ENCODE data around the gene MEX3D.

The MEX3D gene

DNA sequence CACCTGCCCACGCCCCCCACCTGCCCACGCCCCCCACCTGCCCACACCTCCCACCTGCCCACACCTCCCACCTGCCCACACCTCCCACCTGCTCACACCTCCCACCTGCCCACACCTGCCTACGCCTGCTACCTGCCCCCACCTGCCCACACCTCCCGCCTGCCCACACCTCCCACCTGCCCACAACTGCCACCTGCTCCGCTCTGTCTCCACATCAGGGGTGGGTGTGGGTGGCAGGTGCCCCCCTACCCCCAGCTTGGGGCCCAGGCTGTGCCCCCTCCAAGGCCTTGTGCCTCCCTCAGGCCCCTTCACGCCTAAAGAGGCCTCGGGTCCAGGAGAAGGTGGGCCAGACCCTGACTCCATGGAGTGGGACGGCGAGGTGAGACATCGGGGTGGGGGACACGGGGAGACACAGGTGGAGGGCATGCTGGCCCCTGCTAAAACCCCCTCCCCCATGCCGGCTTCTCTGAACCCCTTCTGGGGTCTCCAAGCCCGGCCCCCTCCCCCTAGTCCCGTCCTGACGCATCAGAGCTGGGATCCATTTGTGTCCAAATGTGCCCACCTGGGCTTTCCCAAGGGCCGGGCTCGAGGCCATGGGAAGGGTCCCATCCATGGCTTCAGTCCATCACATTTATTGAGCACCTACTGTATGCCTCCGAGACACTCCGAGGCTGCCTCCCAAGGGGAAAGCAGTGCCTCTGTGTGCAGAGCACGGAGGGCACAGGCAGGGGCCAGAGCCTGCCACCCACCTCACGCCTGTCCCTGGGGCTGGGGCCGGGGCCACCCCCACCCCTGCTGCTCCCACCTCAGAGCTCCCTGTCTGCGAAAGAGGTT lies 39.3 kb downstream of the MEX3D start:
- Histone ChIP-seq H3K27me3 (peaks cover 67% of the 10 kb centered on the region), H3K36me3 (no peaks in the 10 kb centered on the region), H3K9me3 (no peaks in the 10 kb centered on the region), H3K4me1 (ENCODE audit: control insufficient read depth in 1 of 2, insufficient read depth in 1 of 2, low read depth in 1 of 2, low read length in 1 of 2) (no peaks in the 10 kb centered on the region), H3K27ac (no peak overlapping the region), H3K4me3 (ENCODE audit: low read depth in 1 of 2, low read length in 1 of 2) (no peak overlapping the region)
- TF ChIP-seq, protein P1, sequence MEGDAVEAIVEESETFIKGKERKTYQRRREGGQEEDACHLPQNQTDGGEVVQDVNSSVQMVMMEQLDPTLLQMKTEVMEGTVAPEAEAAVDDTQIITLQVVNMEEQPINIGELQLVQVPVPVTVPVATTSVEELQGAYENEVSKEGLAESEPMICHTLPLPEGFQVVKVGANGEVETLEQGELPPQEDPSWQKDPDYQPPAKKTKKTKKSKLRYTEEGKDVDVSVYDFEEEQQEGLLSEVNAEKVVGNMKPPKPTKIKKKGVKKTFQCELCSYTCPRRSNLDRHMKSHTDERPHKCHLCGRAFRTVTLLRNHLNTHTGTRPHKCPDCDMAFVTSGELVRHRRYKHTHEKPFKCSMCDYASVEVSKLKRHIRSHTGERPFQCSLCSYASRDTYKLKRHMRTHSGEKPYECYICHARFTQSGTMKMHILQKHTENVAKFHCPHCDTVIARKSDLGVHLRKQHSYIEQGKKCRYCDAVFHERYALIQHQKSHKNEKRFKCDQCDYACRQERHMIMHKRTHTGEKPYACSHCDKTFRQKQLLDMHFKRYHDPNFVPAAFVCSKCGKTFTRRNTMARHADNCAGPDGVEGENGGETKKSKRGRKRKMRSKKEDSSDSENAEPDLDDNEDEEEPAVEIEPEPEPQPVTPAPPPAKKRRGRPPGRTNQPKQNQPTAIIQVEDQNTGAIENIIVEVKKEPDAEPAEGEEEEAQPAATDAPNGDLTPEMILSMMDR (IDR thresholded peaks at IDR 0.05), result no peak

DNA sequence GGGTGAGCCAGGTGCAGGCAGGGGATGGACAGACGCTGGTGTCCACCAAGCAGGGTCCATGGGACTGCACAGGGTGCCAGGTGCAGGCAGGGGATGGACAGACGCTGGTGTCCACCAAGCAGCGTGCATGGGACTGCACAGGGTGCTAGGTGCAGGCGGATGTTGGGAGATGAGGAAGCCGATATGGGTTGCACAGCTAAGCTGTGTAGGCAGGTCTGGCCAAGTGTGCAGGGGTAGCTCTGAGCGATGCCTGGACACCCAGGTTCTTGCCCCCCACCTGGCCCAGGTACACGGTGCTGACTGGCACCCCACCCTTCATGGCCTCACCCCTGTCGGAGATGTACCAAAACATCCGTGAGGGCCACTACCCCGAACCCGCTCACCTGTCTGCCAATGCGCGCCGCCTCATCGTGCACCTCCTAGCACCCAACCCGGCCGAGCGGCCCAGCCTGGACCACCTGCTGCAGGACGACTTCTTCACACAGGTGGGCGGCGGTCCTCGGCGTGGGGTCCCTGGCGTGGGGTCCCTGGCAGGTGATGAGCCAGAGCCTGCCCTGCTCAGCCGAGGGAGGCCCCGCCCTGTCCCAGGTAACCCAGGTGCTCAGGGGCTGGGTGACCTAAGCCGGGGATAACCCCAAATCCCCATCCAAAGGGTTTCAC lies 40.3 kb downstream of the MEX3D start:
- Histone ChIP-seq H3K27me3 (peaks cover 68% of the 10 kb centered on the region), H3K36me3 (no peaks in the 10 kb centered on the region), H3K4me1 (ENCODE audit: control insufficient read depth in 1 of 2, insufficient read depth in 1 of 2, low read depth in 1 of 2, low read length in 1 of 2) (no peaks in the 10 kb centered on the region), H3K9me3 (no peaks in the 10 kb centered on the region), H3K4me3 (ENCODE audit: low read depth in 1 of 2, low read length in 1 of 2) (no peak overlapping the region), H3K27ac (no peak overlapping the region)
- TF ChIP-seq, protein P1 (IDR thresholded peaks at IDR 0.05), result no peak

DNA sequence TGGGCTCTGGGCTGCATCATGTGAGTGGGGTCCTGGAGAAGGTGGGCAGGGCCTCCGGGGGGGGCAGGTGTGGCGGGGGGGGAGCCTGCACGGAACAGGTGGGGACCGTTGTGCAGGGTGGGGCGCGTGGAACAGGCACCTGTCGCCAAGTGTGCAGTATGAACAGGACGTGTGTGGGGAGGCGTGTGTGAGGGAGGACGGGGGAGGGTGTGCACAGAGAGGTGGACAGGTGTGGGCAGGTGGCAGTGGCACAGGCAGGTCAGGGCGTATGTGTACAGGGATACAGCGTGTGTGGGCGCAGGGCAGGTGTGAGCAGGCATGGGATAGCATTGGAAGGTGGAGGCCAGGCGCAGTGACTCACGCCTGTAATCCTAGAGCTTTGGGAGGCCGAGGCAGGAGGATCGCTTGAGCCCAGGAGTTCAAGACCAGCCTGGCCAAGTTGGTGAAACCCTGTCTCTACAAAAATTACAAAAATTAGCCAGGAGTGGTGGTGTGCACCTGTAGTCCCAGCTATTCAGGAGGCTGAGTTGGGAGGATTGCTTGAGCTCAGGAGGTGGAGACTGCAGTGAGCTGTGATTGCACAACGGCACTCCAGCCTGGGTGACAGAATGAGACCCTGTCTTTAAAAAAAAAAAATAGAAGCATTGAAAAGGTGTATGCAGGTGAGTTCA lies 41.0 kb downstream of the MEX3D start:
- TF ChIP-seq, protein P1 (IDR thresholded peaks at IDR 0.05), result no peak
- H3K4me1 ChIP-seq (ENCODE audit: control insufficient read depth in 1 of 2, insufficient read depth in 1 of 2, low read depth in 1 of 2, low read length in 1 of 2), result no peaks in the 10 kb centered on the region
- H3K4me3 ChIP-seq (ENCODE audit: low read depth in 1 of 2, low read length in 1 of 2), result no peak overlapping the region
- H3K36me3 ChIP-seq, result no peaks in the 10 kb centered on the region
- no peaks in the 10 kb centered on the region for H3K9me3 ChIP-seq
- no peak overlapping the region for H3K27ac ChIP-seq
- peaks cover 75% of the 10 kb centered on the region for H3K27me3 ChIP-seq

DNA sequence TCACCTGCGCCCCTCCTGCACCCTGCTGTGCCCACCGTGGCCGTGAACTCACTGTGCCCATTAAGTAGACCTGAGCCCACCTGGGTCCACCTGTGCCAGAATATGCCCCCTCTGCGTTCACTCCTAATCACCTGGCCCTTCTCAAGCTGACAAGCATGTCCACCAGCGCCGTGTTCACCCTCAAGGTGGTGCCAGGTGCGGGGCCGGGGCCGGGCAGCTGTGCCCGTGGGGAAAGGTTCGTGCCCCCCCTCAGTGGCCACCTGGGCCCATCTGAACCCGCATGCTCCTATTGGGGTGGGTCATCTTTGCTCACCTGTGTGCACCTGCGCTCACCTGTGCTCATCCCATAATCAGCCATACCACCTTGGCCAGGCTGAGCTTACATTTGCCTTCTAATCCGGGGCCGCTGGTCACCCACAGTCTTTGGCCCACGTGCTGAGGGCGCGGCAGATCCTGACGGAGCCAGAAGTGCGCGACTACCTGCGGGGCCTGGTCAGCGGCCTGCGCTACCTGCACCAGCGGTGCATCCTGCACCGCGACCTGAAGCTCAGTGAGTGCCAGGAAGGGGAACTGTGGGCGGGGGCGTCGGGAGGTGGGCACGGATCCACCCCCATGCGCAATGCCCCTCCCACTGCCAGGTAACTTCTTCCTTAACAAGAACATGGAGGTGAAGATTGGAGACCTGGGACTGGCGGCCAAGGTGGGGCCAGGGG lies 41.9 kb downstream of the MEX3D start:
- Histone ChIP-seq H3K9me3 (no peaks in the 10 kb centered on the region), H3K4me1 (ENCODE audit: control insufficient read depth in 1 of 2, insufficient read depth in 1 of 2, low read depth in 1 of 2, low read length in 1 of 2) (no peaks in the 10 kb centered on the region), H3K27me3 (peaks cover 77% of the 10 kb centered on the region), H3K36me3 (no peaks in the 10 kb centered on the region), H3K27ac (no peak overlapping the region), H3K4me3 (ENCODE audit: low read depth in 1 of 2, low read length in 1 of 2) (no peak overlapping the region)
- TF ChIP-seq, protein P1 (IDR thresholded peaks at IDR 0.05), result no peak

DNA sequence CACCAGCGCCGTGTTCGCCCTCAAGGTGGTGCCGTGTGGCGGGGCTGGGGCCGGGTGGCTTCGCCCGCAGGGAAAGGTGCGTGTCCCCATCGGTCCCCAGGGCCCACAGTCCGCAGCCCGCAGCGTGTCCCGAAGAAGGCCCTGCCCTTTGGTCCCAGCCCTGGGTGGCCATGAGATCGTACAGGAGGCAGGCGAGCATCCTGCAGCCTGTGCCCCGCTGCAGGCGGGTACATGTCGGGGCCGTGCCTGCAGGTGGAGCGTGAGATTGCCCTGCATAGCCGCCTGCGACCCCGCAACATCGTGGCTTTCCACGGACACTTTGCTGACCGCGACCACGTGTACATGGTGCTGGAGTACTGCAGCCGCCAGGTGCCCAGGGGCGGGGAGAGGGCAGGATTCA lies 42.8 kb downstream of the MEX3D start:
- TF ChIP-seq, protein P1 (IDR thresholded peaks at IDR 0.05), result no peak
- Histone ChIP-seq H3K9me3 (no peaks in the 10 kb centered on the region), H3K4me3 (ENCODE audit: low read depth in 1 of 2, low read length in 1 of 2) (no peak overlapping the region), H3K36me3 (no peaks in the 10 kb centered on the region), H3K4me1 (ENCODE audit: control insufficient read depth in 1 of 2, insufficient read depth in 1 of 2, low read depth in 1 of 2, low read length in 1 of 2) (no peaks in the 10 kb centered on the region), H3K27ac (no peak overlapping the region), H3K27me3 (peaks cover 81% of the 10 kb centered on the region)
